Epithelial cell of prostate (primary cell): ENCODE data around the gene ADAP1.
"Not testable (repeated sequence)": the region's sequence is repeated elsewhere in the genome, so short reads cannot be mapped to it uniquely, and the experiment has no call there.

Source experiments
- DNase-seq: peaks from one replicate; pipeline ENCODE4 v3.0.0-alpha.2; 2011; ENCODE audit warnings: low read depth, low spot score
- H3K27ac ChIP-seq: fragments of 450-650 bp; 2 replicates; pipeline ENCODE4 v1.5.1; 2017; ENCODE audit warnings: mild to moderate bottlenecking

ADAP1 gene, protein sequence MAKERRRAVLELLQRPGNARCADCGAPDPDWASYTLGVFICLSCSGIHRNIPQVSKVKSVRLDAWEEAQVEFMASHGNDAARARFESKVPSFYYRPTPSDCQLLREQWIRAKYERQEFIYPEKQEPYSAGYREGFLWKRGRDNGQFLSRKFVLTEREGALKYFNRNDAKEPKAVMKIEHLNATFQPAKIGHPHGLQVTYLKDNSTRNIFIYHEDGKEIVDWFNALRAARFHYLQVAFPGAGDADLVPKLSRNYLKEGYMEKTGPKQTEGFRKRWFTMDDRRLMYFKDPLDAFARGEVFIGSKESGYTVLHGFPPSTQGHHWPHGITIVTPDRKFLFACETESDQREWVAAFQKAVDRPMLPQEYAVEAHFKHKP

DNA sequence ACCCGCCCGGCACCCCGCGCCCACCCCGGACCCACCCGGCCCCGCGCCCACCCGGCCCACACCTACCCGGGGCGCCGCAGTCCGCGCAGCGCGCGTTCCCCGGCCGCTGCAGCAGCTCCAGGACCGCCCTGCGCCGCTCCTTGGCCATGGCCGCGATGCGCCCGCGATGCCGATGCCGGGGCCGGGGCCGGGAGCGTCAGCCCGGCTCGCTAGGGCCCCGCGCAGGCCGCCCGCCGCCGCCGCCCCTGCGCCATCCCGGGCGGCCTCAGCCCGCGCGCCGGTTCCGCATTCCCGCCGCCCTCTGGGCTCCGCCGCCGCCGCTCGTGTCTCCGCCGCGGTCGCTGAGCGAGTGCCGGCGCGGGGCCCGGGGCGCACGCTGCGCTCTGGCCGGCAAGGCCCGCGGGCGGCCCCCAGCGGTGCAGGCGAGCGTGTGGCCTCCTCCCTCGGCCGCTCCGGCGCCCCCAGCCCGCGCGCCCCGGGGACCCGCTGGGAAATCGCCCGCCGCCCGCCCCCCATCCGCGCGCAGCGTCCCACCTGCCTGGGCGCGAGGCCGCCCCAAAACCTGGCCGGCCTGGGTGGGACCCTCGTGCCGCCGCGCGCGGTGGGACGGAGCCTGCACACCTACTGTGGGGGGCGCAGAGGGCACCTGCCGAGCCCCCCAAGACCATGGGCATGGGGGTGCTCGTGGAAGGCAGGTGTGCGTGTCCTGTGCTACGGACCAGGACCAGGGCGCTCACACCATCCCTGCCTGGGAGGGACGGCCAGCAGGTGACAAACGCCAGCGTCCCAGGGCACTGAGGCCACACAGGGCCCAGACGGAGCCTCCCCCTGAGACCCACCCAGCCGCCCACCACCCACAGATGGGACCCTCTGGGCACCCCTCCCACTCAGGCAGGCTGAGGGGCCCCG lies at the start of gene ADAP1:
TSS of gene ADAP1 (minus strand) at position 351 of the 909 bp plus-strand sequence. CDS start at position 148, 203 bp downstream.
- no peak within 1 kb of the TSS for H3K27ac ChIP-seq
- DNase-seq = no peak

- not testable (repeated sequence) for DNase-seq, H3K27ac ChIP-seq
Observed at GRCh38 chr7:1002445-1002844, 48.0 kb upstream of the ADAP1 start.

GRCh38 chr7:1002026-1002425 lies 47.5 kb upstream of the ADAP1 start:
- not testable (repeated sequence) for H3K27ac ChIP-seq, DNase-seq

DNA sequence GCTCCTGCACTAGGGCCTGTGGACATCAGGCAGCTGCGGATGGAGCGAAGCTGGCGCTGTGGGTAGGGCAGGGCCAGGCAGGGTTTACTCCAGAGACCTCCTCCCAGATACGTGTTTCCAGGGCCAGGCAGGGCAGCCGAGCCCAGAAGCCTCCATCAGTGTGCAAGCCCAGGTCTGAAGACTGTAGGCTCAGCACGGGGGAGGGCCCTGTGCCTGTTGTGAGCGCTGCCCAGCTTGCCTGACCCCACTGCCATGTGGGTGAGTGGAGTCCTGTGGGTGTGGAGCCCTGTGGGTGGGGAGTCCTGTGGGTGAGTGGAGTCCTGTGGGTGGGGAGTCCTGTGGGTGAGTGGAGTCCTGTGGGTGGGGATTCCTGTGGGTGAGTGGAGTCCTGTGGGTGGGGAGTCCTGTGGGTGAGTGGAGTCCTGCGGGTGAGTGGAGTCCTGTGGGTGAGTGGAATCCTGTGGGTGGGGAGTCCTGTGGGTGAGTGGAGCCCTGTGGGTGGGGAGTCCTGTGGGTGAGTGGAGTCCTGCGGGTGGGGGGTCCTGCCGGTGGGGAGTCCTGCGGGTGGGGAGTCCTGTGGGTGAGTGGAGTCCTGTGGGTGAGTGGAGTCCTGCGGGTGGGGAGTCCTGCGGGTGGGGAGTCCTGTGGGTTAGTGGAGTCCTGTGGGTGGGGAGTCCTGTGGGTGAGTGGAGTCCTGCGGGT lies 46.7 kb upstream of the ADAP1 start:
- H3K27ac ChIP-seq, DNase-seq: not testable (repeated sequence)

- H3K27ac ChIP-seq = no peak overlapping the region
- DNase-seq = no peak
Observed at GRCh38 chr7:999941-1000935, 45.8 kb upstream of the ADAP1 start.

- no peak overlapping the region for H3K27ac ChIP-seq
- no peak for DNase-seq
Observed at GRCh38 chr7:999149-999879, 44.8 kb upstream of the ADAP1 start.

DNA sequence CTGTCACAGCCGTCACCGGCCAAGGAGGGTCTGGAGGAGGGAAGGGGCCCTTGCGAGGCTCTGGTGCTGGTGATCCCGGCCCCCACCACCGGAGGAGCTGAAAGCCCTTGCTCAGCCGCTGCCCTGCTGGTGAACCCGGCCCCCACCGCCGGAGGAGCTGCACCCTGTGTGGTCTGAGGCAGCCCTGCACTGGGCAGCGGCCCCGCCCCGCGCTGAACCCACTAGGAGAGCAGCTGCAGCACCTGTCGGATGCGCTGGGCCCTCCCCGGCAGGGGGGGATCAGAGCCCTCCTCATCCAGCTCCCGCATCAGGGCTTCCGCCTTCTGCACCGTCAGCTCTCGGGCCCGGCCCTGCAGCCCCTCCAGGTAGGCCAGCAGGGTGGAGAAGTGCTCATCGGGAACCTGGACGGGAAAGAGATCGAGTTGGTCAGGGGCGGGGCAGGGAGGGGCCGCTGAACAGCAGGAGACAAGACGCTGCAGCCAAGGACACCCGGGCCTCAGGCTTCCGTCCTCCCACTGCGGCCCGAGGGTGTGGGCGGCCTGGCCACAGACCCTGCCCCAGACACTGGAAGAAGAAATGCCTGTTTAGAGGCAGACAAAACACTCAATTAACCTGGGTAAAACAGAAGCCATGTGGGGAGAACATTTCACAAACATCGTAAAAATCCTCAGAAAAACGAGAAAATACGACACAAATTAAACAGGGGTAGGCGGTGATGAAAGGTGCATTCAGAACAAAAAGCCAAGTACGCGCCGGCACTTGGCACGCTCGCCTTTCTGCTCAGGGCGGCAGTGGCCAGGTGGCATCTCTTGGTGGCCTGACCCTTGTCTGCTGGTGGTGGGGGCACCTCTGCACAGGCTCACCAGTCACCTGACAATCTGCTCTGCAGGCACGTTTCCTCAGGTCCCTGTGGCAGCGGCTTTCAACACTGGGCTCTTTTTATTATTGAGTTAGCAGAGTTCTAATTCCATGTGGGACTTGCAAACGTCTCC lies 43.2 kb upstream of the ADAP1 start:
- no peak overlapping the region for H3K27ac ChIP-seq
- no peak for DNase-seq

GRCh38 chr7:996079-996872 lies 41.8 kb upstream of the ADAP1 start:
- no peak overlapping the region for H3K27ac ChIP-seq
- no peak for DNase-seq

DNA sequence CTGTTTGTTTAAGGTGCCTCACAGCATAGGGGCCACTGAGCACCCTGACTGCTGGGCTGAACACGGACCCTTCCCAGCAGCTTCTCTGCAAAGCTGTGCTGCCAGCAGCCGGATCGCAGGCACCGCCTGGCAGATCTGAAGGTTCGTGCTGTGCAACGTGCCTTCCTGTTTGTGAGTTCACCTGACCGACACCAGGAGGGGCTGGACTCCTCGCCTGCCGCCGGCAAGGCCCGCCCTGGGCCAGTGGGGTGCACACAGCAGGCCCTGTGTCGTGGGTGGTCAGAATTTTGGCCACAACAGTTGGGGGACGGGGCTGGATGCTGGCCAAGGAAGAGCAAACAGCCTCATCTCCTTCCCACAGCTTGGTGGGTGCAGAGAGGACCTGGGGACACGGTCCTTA lies 41.1 kb upstream of the ADAP1 start:
- DNase-seq = no peak
- H3K27ac ChIP-seq = no peak overlapping the region

- DNase-seq = no peak
- H3K27ac ChIP-seq = no peak overlapping the region
Observed at GRCh38 chr7:994592-995308, 40.3 kb upstream of the ADAP1 start.

GRCh38 chr7:992709-993607 lies 38.5 kb upstream of the ADAP1 start:
- peak; percentile 66 for DNase-seq
- no peak overlapping the region for H3K27ac ChIP-seq

DNA sequence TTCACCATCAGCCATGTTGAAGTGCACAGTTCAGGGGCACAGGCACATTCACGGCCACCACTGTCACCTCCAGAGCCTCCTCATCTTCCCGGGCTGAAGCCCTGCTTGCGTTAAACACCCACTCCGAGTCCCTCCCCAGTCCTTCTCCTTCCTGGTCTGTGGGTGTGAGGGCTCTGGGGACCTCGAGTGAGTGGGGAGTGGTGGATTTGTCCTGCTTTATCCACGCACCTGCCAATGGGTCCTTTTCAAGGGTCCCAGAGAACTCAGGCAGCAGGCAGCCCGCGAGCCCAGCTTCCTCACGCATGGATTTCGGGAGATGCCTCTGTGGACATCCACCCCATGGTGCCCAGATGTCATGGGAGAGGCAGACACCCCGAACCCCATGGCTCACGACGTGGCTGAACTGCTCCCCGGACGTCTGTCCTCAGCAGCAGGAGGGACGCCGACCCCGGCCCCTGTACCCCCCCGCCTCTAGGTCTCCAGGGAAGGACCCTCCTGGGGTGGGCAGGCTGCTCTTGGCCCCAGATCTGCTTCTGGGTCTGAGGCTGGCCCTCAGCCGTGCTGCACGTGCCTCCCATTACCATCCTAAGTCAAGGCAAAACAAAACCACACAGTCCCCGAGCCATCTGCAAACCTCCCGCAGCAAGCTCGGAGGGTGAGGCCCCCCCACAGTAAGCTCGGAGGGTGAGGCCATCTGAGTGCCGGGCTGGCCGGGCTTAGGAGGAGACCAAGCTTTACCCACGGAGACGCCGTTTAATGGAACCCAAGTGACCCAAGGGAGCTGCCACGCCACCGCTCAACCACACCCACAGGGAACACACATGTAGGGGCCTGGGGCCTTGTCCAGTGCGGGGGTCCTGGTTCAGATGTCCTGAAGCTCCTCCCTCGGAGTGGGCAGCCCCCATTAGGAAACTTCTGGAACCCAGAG lies 37.5 kb upstream of the ADAP1 start:
- no peak overlapping the region for H3K27ac ChIP-seq
- no peak for DNase-seq

- DNase-seq = no peak
- no peak overlapping the region for H3K27ac ChIP-seq
Observed at GRCh38 chr7:990933-991728, 36.7 kb upstream of the ADAP1 start.
